H9 (cell line): ENCODE data around the gene FOXO1. TPM values are rescaled to one million over a fixed set of nuclear protein-coding genes. Genes with fewer than 3 reads are reported as not detected.

Experiments used
- DNase-seq: peaks from one replicate; pipeline ENCODE4 v3.0.0-alpha.2; 2017
- H2AFZ ChIP-seq: one replicate; pipeline ENCODE4 v1.6.1; 2013; ENCODE audit warnings: mild to moderate bottlenecking, low read length, control low read depth, moderate library complexity
- H2AK5ac ChIP-seq: 2 replicates; pipeline ENCODE4 v1.6.1; 2013; ENCODE audit warnings: low read length, control low read depth, mixed read lengths; ENCODE audit not compliant: insufficient read length
- H2BK120ac ChIP-seq: one replicate; pipeline ENCODE4 v1.6.1; 2013; ENCODE audit warnings: low read depth, mild to moderate bottlenecking, low read length, control low read depth, inconsistent platforms; ENCODE audit not compliant: poor library complexity, severe bottlenecking
- H2BK12ac ChIP-seq: 2 replicates; pipeline ENCODE4 v1.6.1; 2013; ENCODE audit warnings: low read length, control low read depth, mixed read lengths, low read depth; ENCODE audit not compliant: insufficient read length
- H2BK15ac ChIP-seq: 2 replicates; pipeline ENCODE4 v1.6.1; 2013; ENCODE audit warnings: low read depth, low read length, control low read depth
- H2BK20ac ChIP-seq: one replicate; pipeline ENCODE4 v1.6.1; 2013; ENCODE audit warnings: low read depth, mild to moderate bottlenecking, low read length, control low read depth, inconsistent platforms; ENCODE audit not compliant: poor library complexity, severe bottlenecking
- H2BK5ac ChIP-seq: 2 replicates; pipeline ENCODE4 v1.6.1; 2013; ENCODE audit warnings: low read length, control low read depth, mixed read lengths; ENCODE audit not compliant: insufficient read length
- H3K14ac ChIP-seq: 2 replicates; pipeline ENCODE4 v1.6.1; 2013; ENCODE audit warnings: low read length, control low read depth; ENCODE audit not compliant: insufficient read depth
- H3K18ac ChIP-seq: 2 replicates; pipeline ENCODE4 v1.6.1; 2013; ENCODE audit warnings: low read depth, mild to moderate bottlenecking, mixed read lengths, low read length, control low read depth; ENCODE audit not compliant: insufficient read length
- H3K23ac ChIP-seq: 2 replicates; pipeline ENCODE4 v1.6.1; 2013; ENCODE audit warnings: low read length, control low read depth, mixed read lengths, low read depth; ENCODE audit not compliant: insufficient read length
- H3K23me2 ChIP-seq: 2 replicates; pipeline ENCODE4 v1.6.1; 2013; ENCODE audit warnings: low read depth, mild to moderate bottlenecking, mixed read lengths, low read length, control low read depth; ENCODE audit not compliant: insufficient read length, poor library complexity, severe bottlenecking
- H3K27ac ChIP-seq: 2 replicates; pipeline ENCODE4 v1.5.1; 2013; ENCODE audit warnings: low read length, control low read depth, mixed read lengths, low read depth; ENCODE audit not compliant: insufficient read length
- H3K27me3 ChIP-seq: 2 replicates; pipeline ENCODE4 v1.6.1; 2013; ENCODE audit warnings: low read length, control low read depth, inconsistent platforms; ENCODE audit not compliant: insufficient read depth
- H3K4ac ChIP-seq: 2 replicates; pipeline ENCODE4 v1.6.1; 2013; ENCODE audit warnings: low read depth, mild to moderate bottlenecking, control low read depth, inconsistent platforms, low read length, moderate library complexity
- H3K4me1 ChIP-seq: 2 replicates; pipeline ENCODE4 v1.6.1; 2013; ENCODE audit warnings: low read length, control low read depth, inconsistent platforms; ENCODE audit not compliant: insufficient read depth
- H3K4me2 ChIP-seq: 2 replicates; pipeline ENCODE4 v1.6.1; 2013; ENCODE audit warnings: low read length, control low read depth, mixed read lengths; ENCODE audit not compliant: insufficient read length, insufficient read depth
- H3K56ac ChIP-seq: 2 replicates; pipeline ENCODE4 v1.6.1; 2013; ENCODE audit warnings: low read depth, mild to moderate bottlenecking, mixed read lengths, low read length, control low read depth; ENCODE audit not compliant: insufficient read length
- H3K79me1 ChIP-seq: 2 replicates; pipeline ENCODE4 v1.6.1; 2013; ENCODE audit warnings: low read depth, mild to moderate bottlenecking, moderate library complexity, low read length, control low read depth, inconsistent platforms; ENCODE audit not compliant: insufficient read depth, poor library complexity, severe bottlenecking
- H3K79me2 ChIP-seq: 2 replicates; pipeline ENCODE4 v1.6.1; 2013; ENCODE audit warnings: low read length, control low read depth, inconsistent platforms; ENCODE audit not compliant: insufficient read depth
- H3K9ac ChIP-seq: 2 replicates; pipeline ENCODE4 v1.6.1; 2013; ENCODE audit warnings: low read length, control low read depth, mixed read lengths; ENCODE audit not compliant: insufficient read length; ENCODE audit errors: extremely low read depth
- H3K9me3 ChIP-seq: one replicate; pipeline ENCODE4 v1.6.1; 2013; ENCODE audit warnings: low read depth, low read length, inconsistent platforms; ENCODE audit not compliant: control insufficient read depth
- H3T11ph ChIP-seq: one replicate; pipeline ENCODE4 v1.6.1; 2013; ENCODE audit warnings: mild to moderate bottlenecking, low read length, control low read depth, inconsistent platforms
- H4K20me1 ChIP-seq: one replicate; pipeline ENCODE4 v1.6.1; 2013; ENCODE audit not compliant: control insufficient read depth, insufficient read length, insufficient read depth
- H4K5ac ChIP-seq: 2 replicates; pipeline ENCODE4 v1.6.1; 2013; ENCODE audit warnings: low read depth, mild to moderate bottlenecking, mixed read lengths, low read length, control low read depth; ENCODE audit not compliant: insufficient read length
- H4K8ac ChIP-seq: replicated peaks from 2 replicates; pipeline ENCODE4 v1.6.1; 2013; ENCODE audit warnings: low read length, control low read depth, mixed read lengths, low read depth; ENCODE audit not compliant: insufficient read length
- H4K91ac ChIP-seq: 2 replicates; pipeline ENCODE4 v1.6.1; 2013; ENCODE audit warnings: low read depth, mild to moderate bottlenecking, moderate library complexity, mixed read lengths, low read length, control low read depth; ENCODE audit not compliant: insufficient read length
- H3K27ac Mint-ChIP-seq, 3 experiments: 2 replicates in 2 of 3; 3 replicates in 1 of 3; pipeline ENCODE4 v1.8.0; 2020 to 2021; ENCODE audit warnings: mixed read lengths in 3 of 3, mild to moderate bottlenecking in 1 of 3, moderate library complexity in 1 of 3
- H3K27me3 Mint-ChIP-seq: 2 replicates; pipeline ENCODE4 v1.8.0; 2021; ENCODE audit warnings: low read depth, mild to moderate bottlenecking, moderate library complexity, mixed read lengths
- H3K36me3 Mint-ChIP-seq, 3 experiments: 2 replicates in 2 of 3; 3 replicates in 1 of 3; pipeline ENCODE4 v1.8.0; 2020 to 2021; ENCODE audit warnings: low read depth in 3 of 3, mixed read lengths in 3 of 3; ENCODE audit not compliant: insufficient read depth in 1 of 3
- H3K4me1 Mint-ChIP-seq, 2 experiments: 2 replicates each; pipeline ENCODE4 v1.8.0; 2020; ENCODE audit warnings: mixed read lengths in 2 of 2
- H3K4me3 Mint-ChIP-seq, 2 experiments: 2 replicates in 1 of 2; 3 replicates in 1 of 2; pipeline ENCODE4 v1.8.0; 2020 to 2021; ENCODE audit warnings: mild to moderate bottlenecking in 2 of 2, mixed read lengths in 2 of 2, moderate library complexity in 1 of 2
- H3K9me3 Mint-ChIP-seq, 2 experiments: 2 replicates in 1 of 2; 3 replicates in 1 of 2; pipeline ENCODE4 v1.8.0; 2020; ENCODE audit warnings: mild to moderate bottlenecking in 2 of 2, mixed read lengths in 2 of 2, moderate library complexity in 1 of 2
- CTCF ChIP-seq: fragments of 200-600 bp; sonication (generic); conservative IDR thresholded peaks from 3 replicates; pipeline ENCODE4 v1.8.0; 2021; ENCODE audit warnings: antibody characterized with exemption, mild to moderate bottlenecking
- WGBS: extraction: QIAGEN DNeasy Blood & Tissue Kit; methylation state at CpG from one replicate; pipeline ENCODE4 v1.1.7; 2013; ENCODE audit warnings: missing lambda C conversion rate, low lambda C conversion rate, mixed read lengths; ENCODE audit not compliant: insufficient read length; ENCODE audit errors: extremely low coverage; 5-methylcytosine and 5-hydroxymethylcytosine counted together
- total RNA-seq: library from RNA; stranded (reverse); gene quantifications from 2 replicates; pipeline ENCODE4 v1.2.1, GENCODE V29; 2021

FOXO1 gene
- total RNA-seq, 1 experiment from 2014 or later: 44.6 TPM

DNA sequence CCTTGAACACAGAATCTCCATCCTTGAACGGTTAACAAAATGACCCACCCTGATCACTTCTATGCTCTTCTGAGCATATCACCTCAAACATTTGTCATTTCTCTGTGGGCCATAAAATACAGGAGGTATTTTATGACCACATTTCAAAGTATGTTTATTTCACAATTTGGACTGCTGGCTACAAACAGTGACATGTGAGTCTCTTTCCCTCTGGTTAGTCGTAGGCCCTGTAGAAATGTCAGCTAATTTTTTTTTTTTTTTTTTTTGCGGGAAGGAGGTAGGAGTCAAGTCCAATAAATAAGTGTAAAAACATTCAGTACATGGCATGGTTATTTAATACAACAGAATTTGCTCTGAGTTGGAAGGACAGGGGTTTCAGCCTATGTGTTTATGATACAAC lies 70.7 kb downstream of the FOXO1 start:
- Histone ChIP-seq H3K27ac (no peak overlapping the region), H2AK5ac (no peak overlapping the region), H3K4me2 (no peak overlapping the region), H2BK15ac (no peak overlapping the region), H3K79me1 (peaks cover 6% of the 10 kb centered on the region), H3K23ac (no peak overlapping the region), H3K27me3 (no peaks in the 10 kb centered on the region), H4K20me1 (peaks cover 2% of the 10 kb centered on the region), H3K4ac (no peak overlapping the region), H3K23me2 (no peaks in the 10 kb centered on the region), H4K91ac (no peak overlapping the region), H2BK5ac (no peak overlapping the region), H3K9ac (no peak overlapping the region), H3K56ac (no peak overlapping the region), H3K9me3 (no peaks in the 10 kb centered on the region), H4K8ac (no peak overlapping the region), H4K5ac (no peak overlapping the region), H2AFZ (no peak overlapping the region), H2BK12ac (no peak overlapping the region), H3K4me1 (peaks cover 7% of the 10 kb centered on the region; the same call in 1 of the 2 replicates), H3K14ac (no peak overlapping the region), H3K18ac (no peak overlapping the region), H3T11ph (no peak overlapping the region), H2BK120ac (no peak overlapping the region), H2BK20ac (no peak overlapping the region), H3K79me2 (peaks cover 61% of the 10 kb centered on the region; the same call in 1 of the 2 replicates)
- Mint-ChIP-seq H3K4me3 (no peak overlapping the region), H3K27me3 (no peaks in the 10 kb centered on the region), H3K4me1 (peaks cover 77 to 78% of the 10 kb centered on the region in 2 experiments), H3K36me3 (peaks cover 0 to 8% (median 0%) of the 10 kb centered on the region in 3 experiments; a peak in 2 of 7 replicates), H3K9me3 (no peaks in the 10 kb centered on the region), H3K27ac (no peak overlapping the region)
- no CpG with 5 or more reads among the region's 3 CpGs for WGBS
- DNase-seq: no peak
- no peak for TF ChIP-seq CTCF
